ENCODE data around the gene PLD3. TPM values are rescaled to one million over a fixed set of nuclear protein-coding genes. Genes with fewer than 3 reads are reported as not detected.

PLD3 gene
- total and polyA plus RNA-seq, 2 donors (not counting 3 experiments of a cell fraction or from before 2014, with no cell fraction given) = 166 to 479 TPM

GRCh38 chr19:40411125-40411842 lies 62.8 kb downstream of the PLD3 start:
- Histone ChIP-seq H2AFZ (ENCODE audit: low read depth, low read length) (no peak overlapping the region), H3K27me3 (ENCODE audit: control insufficient read depth in 2 of 2, insufficient read depth in 2 of 2, low read length in 2 of 2) (no peaks in the 10 kb centered on the region), H3K9me3 (replicated peaks; ENCODE audit: control insufficient read depth, insufficient read depth, low read length) (no peaks in the 10 kb centered on the region), H3K4me1 (ENCODE audit: control insufficient read depth, extremely low read depth, insufficient read depth, low read length) (no peaks in the 10 kb centered on the region), H3K36me3 (ENCODE audit: control insufficient read depth in 2 of 2, extremely low read depth in 1 of 2, insufficient read depth in 2 of 2, low read length in 2 of 2) (no peaks in the 10 kb centered on the region), H3K9ac (replicated peaks; ENCODE audit: extremely low read depth, insufficient read depth, low read length) (no peak overlapping the region), H3K4me2 (ENCODE audit: insufficient read depth, low read length) (no peak overlapping the region), H3K27ac (ENCODE audit: insufficient read depth, low read depth, low read length) (no peak overlapping the region), H3K4me3 (replicated peaks in 1 of 3; ENCODE audit: insufficient read depth in 1 of 3, low read depth in 1 of 3, low read length in 3 of 3) (no peak overlapping the region), H3K9me1 (replicated peaks; ENCODE audit: control insufficient read depth, extremely low read depth, insufficient read depth, low read length) (no peaks in the 10 kb centered on the region), H4K20me1 (replicated peaks; ENCODE audit: control insufficient read depth, extremely low read depth, insufficient read depth, low read length) (no peaks in the 10 kb centered on the region), H3K79me2 (ENCODE audit: control insufficient read depth, insufficient read depth, low read length) (no peaks in the 10 kb centered on the region)
- no peak for DNase-seq (ENCODE audit: low read depth, low spot score)
- no peak for TF ChIP-seq MAX (IDR thresholded peaks at IDR 0.05; ENCODE audit: insufficient read depth, insufficient read length)
- no peak for TF ChIP-seq JUN (IDR thresholded peaks at IDR 0.05; ENCODE audit: borderline replicate concordance, insufficient read depth, insufficient read length, low read depth)
- TF ChIP-seq EZH2 (IDR thresholded peaks at IDR 0.05; ENCODE audit: borderline replicate concordance, low read depth, low read length, severe bottlenecking) = no peak
- no TSS peak for BruUV-seq (replicated peaks)
- intact Hi-C loops (cut with micrococcal nuclease) (no loop called here), dilution Hi-C loops (cut with MboI; ENCODE audit: extremely low pct_ligation_motif_present, low sequenced_read_pairs) (no loop called here)
- FAIRE-seq = no peak
- CTCF ChIA-PET = interaction anchor here (1.8 kb wide), 1 partner anchor 9 kb away, joined by 12 read pairs; no protein-coding TSS in a partner anchor
- POLR2A ChIA-PET = no interaction called here

- H3K4me2 ChIP-seq (ENCODE audit: insufficient read depth, low read length) = no peak overlapping the region
- no peaks in the 10 kb centered on the region for H3K36me3 ChIP-seq (ENCODE audit: control insufficient read depth in 2 of 2, extremely low read depth in 1 of 2, insufficient read depth in 2 of 2, low read length in 2 of 2)
- no peaks in the 10 kb centered on the region for H3K9me1 ChIP-seq (replicated peaks; ENCODE audit: control insufficient read depth, extremely low read depth, insufficient read depth, low read length)
- H3K79me2 ChIP-seq (ENCODE audit: control insufficient read depth, insufficient read depth, low read length) = no peaks in the 10 kb centered on the region
- no peaks in the 10 kb centered on the region for H4K20me1 ChIP-seq (replicated peaks; ENCODE audit: control insufficient read depth, extremely low read depth, insufficient read depth, low read length)
- TF ChIP-seq EZH2 (IDR thresholded peaks at IDR 0.05; ENCODE audit: borderline replicate concordance, low read depth, low read length, severe bottlenecking) = no peak
- TF ChIP-seq CTCF (IDR thresholded peaks at IDR 0.05; ENCODE audit: extremely low read depth in 1 of 2, insufficient read depth in 1 of 2, low read depth in 1 of 2, low read length in 2 of 2) = no peak
- TF ChIP-seq JUN (IDR thresholded peaks at IDR 0.05; ENCODE audit: borderline replicate concordance, insufficient read depth, insufficient read length, low read depth) = no peak
- TF ChIP-seq GATA2 (IDR thresholded peaks at IDR 0.05; ENCODE audit: insufficient read depth, insufficient read length, low read depth, low read length) = no peak
- no peak for TF ChIP-seq MYC (IDR thresholded peaks at IDR 0.05; ENCODE audit: low read depth, low read length)
- no peak for TF ChIP-seq FOS (IDR thresholded peaks at IDR 0.05; ENCODE audit: borderline replicate concordance, insufficient read depth, low read length)
- TF ChIP-seq POLR2AphosphoS5 (IDR thresholded peaks at IDR 0.05; ENCODE audit: insufficient read depth, low read depth, low read length) = no peak
- TF ChIP-seq MAX (IDR thresholded peaks at IDR 0.05; ENCODE audit: insufficient read depth, insufficient read length) = no peak
- TF ChIP-seq POLR2A (IDR thresholded peaks at IDR 0.05; ENCODE audit: low read depth, low read length) = no peak
- H3K4me1 ChIP-seq (ENCODE audit: control insufficient read depth, extremely low read depth, insufficient read depth, low read length) = peaks cover 3% of the 10 kb centered on the region
- FAIRE-seq (no peak), DNase-seq (ENCODE audit: low read depth, low spot score) (no peak)
- H3K9me3 ChIP-seq (replicated peaks; ENCODE audit: control insufficient read depth, insufficient read depth, low read length) = no peaks in the 10 kb centered on the region
- no peak overlapping the region for H2AFZ ChIP-seq (ENCODE audit: low read depth, low read length)
- intact Hi-C loops (cut with micrococcal nuclease) (no loop called here), dilution Hi-C loops (cut with MboI; ENCODE audit: extremely low pct_ligation_motif_present, low sequenced_read_pairs) (no loop called here)
- H3K27ac ChIP-seq (ENCODE audit: insufficient read depth, low read depth, low read length) = no peak overlapping the region
- no TSS peak for BruUV-seq (replicated peaks)
- H3K4me3 ChIP-seq (replicated peaks in 1 of 3; ENCODE audit: insufficient read depth in 1 of 3, low read depth in 1 of 3, low read length in 3 of 3) = no peak overlapping the region
- ChIA-PET CTCF (interaction anchor here (0.6 to 1.8 kb wide), 2 partner anchors 8 to 77 kb away, joined by 3 to 12 read pairs; no protein-coding TSS in a partner anchor), POLR2A (no interaction called here)
- no peak overlapping the region for H3K9ac ChIP-seq (replicated peaks; ENCODE audit: extremely low read depth, insufficient read depth, low read length)
- H3K27me3 ChIP-seq (ENCODE audit: control insufficient read depth in 2 of 2, insufficient read depth in 2 of 2, low read length in 2 of 2) = no peaks in the 10 kb centered on the region
Measured at GRCh38 chr19:40411958-40412499, 63.5 kb downstream of the PLD3 start.

Measured in endothelial cell of umbilical vein (primary cell).